Stomach (tissue), 4 donors: ENCODE results near the gene PPP1CC.

ENCODE experiments used
- POLR2A ChIP-seq, 4 donors: fragments of 450-650 bp; IDR thresholded peaks; one replicate each; pipeline ENCODE4 v1.6.1; 2016; ENCODE audit warnings: antibody characterized with exemption in 4 of 4, control low read depth in 2 of 4, mild to moderate bottlenecking in 1 of 4, moderate library complexity in 1 of 4
- POLR2AphosphoS5 ChIP-seq, 3 donors: sonication (generic); formaldehyde crosslinking; IDR thresholded peaks; one replicate each; pipeline ENCODE4 v1.6.1; 2016; ENCODE audit warnings: antibody characterized with exemption in 3 of 3

GRCh38 chr12:110683888-110684287 is 58.8 kb downstream of the PPP1CC start:
- TF ChIP-seq POLR2A (IDR thresholded peaks at IDR 0.05) (no peak), POLR2AphosphoS5 (IDR thresholded peaks at IDR 0.05) (no peak)
